DOHH2 (cell line): Measurements from ENCODE around the gene AMZ1.

Source experiments
- H3F3A ChIP-seq: fragments of 200-600 bp; sonication (generic), shearing (Covaris generic); 2 replicates; pipeline ENCODE4 v1.6.0; 2016; ENCODE audit warnings: antibody characterized with exemption, mild to moderate bottlenecking; ENCODE audit not compliant: control insufficient read depth, insufficient read depth
- H3K27ac ChIP-seq: fragments of 200-600 bp; sonication (generic); 2 replicates; pipeline ENCODE4 v1.5.1; 2014; ENCODE audit warnings: low read depth, mild to moderate bottlenecking, low read length, moderate library complexity
- H3K27me3 ChIP-seq: fragments of 200-600 bp; sonication (generic); 2 replicates; pipeline ENCODE4 v1.6.1; 2014; ENCODE audit warnings: mild to moderate bottlenecking, low read length, mixed read lengths; ENCODE audit not compliant: control insufficient read depth
- H3K36me3 ChIP-seq: fragments of 200-600 bp; sonication (generic); 2 replicates; pipeline ENCODE4 v1.6.1; 2014; ENCODE audit warnings: mild to moderate bottlenecking, low read length, moderate library complexity, mixed read lengths; ENCODE audit not compliant: control insufficient read depth
- H3K4me1 ChIP-seq: fragments of 200-600 bp; sonication (generic); 2 replicates; pipeline ENCODE4 v1.6.1; 2014; ENCODE audit warnings: mild to moderate bottlenecking, low read length, mixed read lengths; ENCODE audit not compliant: control insufficient read depth
- H3K4me2 ChIP-seq: fragments of 200-600 bp; sonication (generic); 2 replicates; pipeline ENCODE4 v1.6.0; 2014; ENCODE audit warnings: mild to moderate bottlenecking, low read length, moderate library complexity
- H3K4me3 ChIP-seq: fragments of 200-600 bp; sonication (generic); 2 replicates; pipeline ENCODE4 v1.5.1; 2014; ENCODE audit warnings: mild to moderate bottlenecking, low read length, mixed read lengths
- H3K79me2 ChIP-seq: fragments of 200-600 bp; sonication (generic); 2 replicates; pipeline ENCODE4 v1.6.1; 2014; ENCODE audit warnings: mild to moderate bottlenecking, low read length, mixed read lengths; ENCODE audit not compliant: control insufficient read depth
- H3K9me2 ChIP-seq: fragments of 200-600 bp; sonication (generic); replicated peaks from 2 replicates; pipeline ENCODE4 v1.6.1; 2014; ENCODE audit warnings: mild to moderate bottlenecking, low read length, mixed read lengths; ENCODE audit not compliant: control insufficient read depth
- H3K9me3 ChIP-seq: fragments of 200-600 bp; sonication (generic); 2 replicates; pipeline ENCODE4 v1.6.1; 2014; ENCODE audit warnings: antibody characterized with exemption, low read length, mixed read lengths; ENCODE audit not compliant: control insufficient read depth, insufficient read depth
- H4K20me1 ChIP-seq: fragments of 200-600 bp; sonication (generic); 2 replicates; pipeline ENCODE4 v1.6.0; 2014; ENCODE audit warnings: low read depth, mild to moderate bottlenecking, antibody characterized with exemption, low read length, moderate library complexity; ENCODE audit not compliant: control insufficient read depth, insufficient read depth
- EZH2phosphoT487 ChIP-seq: fragments of 200-600 bp; sonication (generic); IDR thresholded peaks from 2 replicates; pipeline ENCODE4 v1.6.1; 2017; ENCODE audit warnings: borderline replicate concordance, mild to moderate bottlenecking, antibody characterized with exemption, low read length, moderate library complexity, mixed read lengths
- TF ChIP-seq, protein P1 (sequence below): fragments of 200-600 bp; sonication (generic); IDR thresholded peaks from one replicate; pipeline ENCODE4 v1.5.1; 2014; ENCODE audit warnings: antibody characterized with exemption, mild to moderate bottlenecking, low read depth, low read length; ENCODE audit not compliant: poor library complexity, severe bottlenecking

Gene AMZ1

DNA sequence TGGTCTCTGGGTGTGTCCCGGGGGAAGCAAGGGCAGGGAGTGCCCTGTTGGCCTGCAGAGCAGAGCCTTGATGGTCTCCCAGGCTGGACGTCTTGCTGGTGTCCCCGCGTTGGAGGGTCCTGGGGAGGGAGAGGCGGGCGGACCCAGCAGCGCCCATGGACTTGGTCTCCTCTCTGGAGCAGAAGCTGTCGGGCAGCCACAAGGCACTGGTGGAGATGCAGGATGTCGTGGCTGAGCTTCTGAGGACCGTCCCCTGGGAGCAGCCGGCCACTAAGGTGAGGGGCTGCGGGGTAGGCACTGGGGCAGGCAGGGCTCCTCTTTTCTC, 35.3 kb upstream of the AMZ1 start:
- H3K27ac ChIP-seq, result no peak overlapping the region
- peaks cover 7% of the 10 kb centered on the region; the same call in 1 of the 2 replicates for H4K20me1 ChIP-seq
- H3K36me3 ChIP-seq, result no peaks in the 10 kb centered on the region
- no peaks in the 10 kb centered on the region for H3K27me3 ChIP-seq
- H3K79me2 ChIP-seq, result no peaks in the 10 kb centered on the region
- H3K9me2 ChIP-seq, result no peaks in the 10 kb centered on the region
- TF ChIP-seq EZH2phosphoT487, result no peak
- TF ChIP-seq, protein P1, sequence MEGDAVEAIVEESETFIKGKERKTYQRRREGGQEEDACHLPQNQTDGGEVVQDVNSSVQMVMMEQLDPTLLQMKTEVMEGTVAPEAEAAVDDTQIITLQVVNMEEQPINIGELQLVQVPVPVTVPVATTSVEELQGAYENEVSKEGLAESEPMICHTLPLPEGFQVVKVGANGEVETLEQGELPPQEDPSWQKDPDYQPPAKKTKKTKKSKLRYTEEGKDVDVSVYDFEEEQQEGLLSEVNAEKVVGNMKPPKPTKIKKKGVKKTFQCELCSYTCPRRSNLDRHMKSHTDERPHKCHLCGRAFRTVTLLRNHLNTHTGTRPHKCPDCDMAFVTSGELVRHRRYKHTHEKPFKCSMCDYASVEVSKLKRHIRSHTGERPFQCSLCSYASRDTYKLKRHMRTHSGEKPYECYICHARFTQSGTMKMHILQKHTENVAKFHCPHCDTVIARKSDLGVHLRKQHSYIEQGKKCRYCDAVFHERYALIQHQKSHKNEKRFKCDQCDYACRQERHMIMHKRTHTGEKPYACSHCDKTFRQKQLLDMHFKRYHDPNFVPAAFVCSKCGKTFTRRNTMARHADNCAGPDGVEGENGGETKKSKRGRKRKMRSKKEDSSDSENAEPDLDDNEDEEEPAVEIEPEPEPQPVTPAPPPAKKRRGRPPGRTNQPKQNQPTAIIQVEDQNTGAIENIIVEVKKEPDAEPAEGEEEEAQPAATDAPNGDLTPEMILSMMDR, result no peak
- H3K4me3 ChIP-seq, result no peak overlapping the region
- H3K4me1 ChIP-seq, result no peaks in the 10 kb centered on the region
- no peaks in the 10 kb centered on the region for H3F3A ChIP-seq
- H3K9me3 ChIP-seq, result no peaks in the 10 kb centered on the region
- no peak overlapping the region for H3K4me2 ChIP-seq

DNA sequence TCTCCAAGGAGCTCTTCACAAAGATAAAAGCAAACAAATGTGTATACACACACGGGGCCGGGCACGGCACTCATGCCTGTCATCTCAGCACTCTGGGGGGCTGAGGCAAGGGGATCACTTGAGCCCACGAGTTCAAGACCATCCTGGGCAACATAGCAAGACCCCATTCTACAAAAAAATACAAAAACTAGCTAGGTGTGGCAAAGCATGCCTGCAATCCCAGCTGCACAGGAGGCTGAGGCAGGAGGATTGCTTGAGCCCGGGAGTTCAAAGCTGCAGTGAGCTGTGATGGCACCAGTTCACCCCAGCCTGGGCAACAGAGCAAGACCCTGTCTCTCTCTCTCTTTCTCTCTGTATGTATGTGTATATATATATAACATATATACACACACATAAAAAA, 33.9 kb upstream of the AMZ1 start:
- no peaks in the 10 kb centered on the region for H3K9me3 ChIP-seq
- no peaks in the 10 kb centered on the region for H3K36me3 ChIP-seq

DNA sequence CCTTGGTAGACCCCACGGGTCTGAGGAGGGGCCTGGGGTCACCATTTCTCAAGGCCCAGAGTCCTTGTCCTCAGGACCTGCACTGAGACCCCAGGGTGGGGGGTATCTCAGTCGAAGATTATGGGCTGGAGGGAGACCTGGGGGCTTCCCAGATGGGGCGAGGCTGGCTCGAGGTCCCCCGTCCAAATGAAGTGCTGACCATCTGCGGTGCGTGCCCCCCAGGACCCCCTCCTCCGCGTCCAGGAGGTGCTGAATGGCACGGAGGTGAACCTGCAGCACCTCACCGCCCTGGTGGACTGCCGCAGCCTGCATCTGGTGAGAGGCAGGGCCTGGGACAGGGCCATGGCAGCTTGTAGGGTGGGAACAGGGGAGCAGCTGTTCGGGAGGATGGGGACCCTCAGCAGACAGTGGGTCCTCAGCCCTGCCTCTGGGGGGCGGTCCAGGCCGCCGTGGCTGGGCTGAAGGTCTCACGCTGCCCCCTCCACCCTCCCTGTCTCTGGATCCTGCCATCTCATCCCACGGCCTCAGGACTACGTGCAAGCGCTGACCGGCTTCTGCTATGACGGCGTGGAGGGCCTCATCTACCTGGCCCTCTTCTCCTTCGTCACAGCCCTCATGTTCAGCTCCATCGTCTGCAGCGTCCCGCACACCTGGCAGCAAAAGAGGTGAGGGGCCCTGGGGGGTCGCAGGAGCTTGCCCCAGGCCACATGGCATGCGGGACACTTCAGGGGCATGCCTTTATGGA, 32.0 kb upstream of the AMZ1 start:
- no peaks in the 10 kb centered on the region for H3K27me3 ChIP-seq
- no peak overlapping the region for H3K4me3 ChIP-seq
- H3K36me3 ChIP-seq, result no peaks in the 10 kb centered on the region
- no peaks in the 10 kb centered on the region for H3K4me1 ChIP-seq
- TF ChIP-seq, protein P1, result no peak
- TF ChIP-seq EZH2phosphoT487, result no peak
- peaks cover 7% of the 10 kb centered on the region; the same call in 1 of the 2 replicates for H4K20me1 ChIP-seq
- H3K79me2 ChIP-seq, result no peaks in the 10 kb centered on the region
- no peaks in the 10 kb centered on the region for H3K9me3 ChIP-seq
- H3K27ac ChIP-seq, result no peak overlapping the region
- H3K4me2 ChIP-seq, result no peak overlapping the region
- H3F3A ChIP-seq, result no peaks in the 10 kb centered on the region
- no peaks in the 10 kb centered on the region for H3K9me2 ChIP-seq

More for the DNA sequence above, 33.9 kb upstream of the AMZ1 start:
- peaks cover 7% of the 10 kb centered on the region; the same call in 1 of the 2 replicates for H4K20me1 ChIP-seq
- H3K9me2 ChIP-seq, result no peaks in the 10 kb centered on the region
- H3K79me2 ChIP-seq, result no peaks in the 10 kb centered on the region
- no peak overlapping the region for H3K27ac ChIP-seq
- H3K4me1 ChIP-seq, result no peaks in the 10 kb centered on the region
- H3K4me3 ChIP-seq, result no peak overlapping the region
- H3K4me2 ChIP-seq, result no peak overlapping the region
- no peaks in the 10 kb centered on the region for H3F3A ChIP-seq
- no peaks in the 10 kb centered on the region for H3K27me3 ChIP-seq
- TF ChIP-seq, protein P1, result no peak
- TF ChIP-seq EZH2phosphoT487, result no peak
